HG03097 (cell line): Measurements from ENCODE around the gene BORCS8.
"Not testable (repeated sequence)": the region's sequence is repeated elsewhere in the genome, so short reads cannot be mapped to it uniquely, and the experiment has no call there.

Experiments used
- ATAC-seq: cut with Tn5 transposase; IDR thresholded peaks from one replicate; pipeline ENCODE4 v1.9.1; 2021; ENCODE audit not compliant: unreplicated experiment, low FRiP score

BORCS8 gene

GRCh38 chr19:19192078-19192882 lies at the start of gene BORCS8, which contains the start of gene RFXANK:
TSS of gene BORCS8 (minus strand) at chr19:19192152. CDS start at chr19:19192117, 35 bp downstream.
TSS of gene RFXANK (plus strand) at chr19:19192258. CDS start at chr19:19193947, 1,689 bp downstream.
- ATAC-seq = peak; percentile 83

GRCh38 chr19:19240476-19240875 lies 48.5 kb upstream of the BORCS8 start:
- ATAC-seq = no peak

DNA sequence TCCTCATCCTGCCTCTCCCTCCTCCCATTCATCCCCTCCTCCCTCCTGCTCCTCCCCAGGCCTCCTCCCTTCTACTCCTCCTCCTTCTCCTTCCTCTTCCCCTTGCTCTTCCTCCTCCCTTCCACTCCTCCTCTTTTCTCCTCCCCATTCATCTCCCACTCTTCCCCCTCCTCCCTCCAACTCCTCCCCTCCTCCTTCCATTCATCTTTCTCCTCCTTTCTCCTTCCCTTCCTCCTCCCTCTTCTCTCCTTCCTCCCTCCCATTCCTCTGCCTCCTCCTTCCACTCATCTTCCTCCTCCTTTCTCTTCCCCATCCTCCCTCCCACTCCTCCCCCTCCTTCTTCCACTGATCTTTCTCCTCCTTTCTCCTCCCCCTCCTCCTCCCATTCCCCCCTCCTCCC lies 47.7 kb upstream of the BORCS8 start:
- no peak for ATAC-seq

DNA sequence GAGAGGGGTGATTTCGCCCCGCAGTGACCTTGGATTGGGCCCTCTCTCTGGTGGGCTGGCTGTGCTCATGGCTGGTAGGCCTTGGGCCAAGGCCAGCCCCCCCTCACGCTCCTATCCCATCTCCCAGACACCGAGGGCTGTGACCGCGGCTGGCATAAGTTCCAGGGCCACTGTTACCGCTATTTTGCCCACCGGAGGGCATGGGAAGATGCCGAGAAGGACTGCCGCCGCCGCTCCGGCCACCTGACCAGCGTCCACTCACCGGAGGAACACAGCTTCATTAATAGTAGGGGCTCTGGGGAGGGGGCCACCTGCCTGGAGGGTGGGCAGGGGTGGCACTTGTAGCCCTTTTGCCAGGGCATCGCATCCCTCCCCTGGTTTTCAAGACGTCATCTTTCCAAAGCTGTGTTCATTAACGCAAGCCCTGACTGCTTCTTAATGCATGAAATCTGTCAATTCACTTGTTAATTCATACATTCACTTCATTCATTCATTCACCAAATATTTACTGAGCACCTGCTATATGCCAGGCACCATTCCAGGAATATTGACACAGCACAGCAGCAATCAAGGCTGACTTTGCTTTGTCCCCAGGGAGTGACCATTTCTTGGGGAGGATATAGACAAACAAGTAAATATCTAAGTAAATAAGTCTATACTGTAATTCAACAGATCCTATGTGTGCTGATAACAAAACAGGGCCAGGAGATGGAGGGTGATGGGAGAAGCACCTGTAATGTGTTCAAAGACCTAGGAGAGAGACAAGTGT lies 46.4 kb upstream of the BORCS8 start:
- no peak for ATAC-seq

- ATAC-seq = no peak
These were observed 44.2 kb upstream of the BORCS8 start for GRCh38 chr19:19236173-19236572.

DNA sequence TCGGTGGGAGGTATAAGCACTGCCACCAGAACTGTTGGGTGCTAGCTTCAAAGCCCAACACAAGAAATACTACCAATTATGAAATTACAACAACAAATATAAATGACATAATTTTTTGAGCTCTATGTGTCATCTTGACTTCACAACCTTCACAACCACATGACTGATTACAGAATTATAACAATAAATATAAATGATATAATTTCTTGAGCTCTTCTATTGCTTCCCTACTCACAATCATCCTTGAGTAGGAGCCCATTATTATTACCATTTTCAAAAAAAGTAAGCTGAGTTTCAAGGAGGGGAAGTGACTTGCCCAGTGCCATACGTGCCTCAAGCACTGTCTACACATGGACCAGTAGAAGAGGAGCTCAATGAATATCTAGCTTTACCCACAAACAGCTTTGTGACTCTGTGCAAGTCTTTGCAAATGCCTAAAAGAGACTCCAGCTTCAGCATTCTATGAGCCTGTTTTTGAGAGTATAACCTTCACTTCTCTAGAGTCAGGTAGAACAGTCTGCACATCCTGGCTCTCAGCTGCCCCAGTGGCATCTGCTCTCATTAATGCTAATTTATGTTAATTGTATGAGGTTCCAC lies 42.4 kb upstream of the BORCS8 start:
- ATAC-seq = no peak

DNA sequence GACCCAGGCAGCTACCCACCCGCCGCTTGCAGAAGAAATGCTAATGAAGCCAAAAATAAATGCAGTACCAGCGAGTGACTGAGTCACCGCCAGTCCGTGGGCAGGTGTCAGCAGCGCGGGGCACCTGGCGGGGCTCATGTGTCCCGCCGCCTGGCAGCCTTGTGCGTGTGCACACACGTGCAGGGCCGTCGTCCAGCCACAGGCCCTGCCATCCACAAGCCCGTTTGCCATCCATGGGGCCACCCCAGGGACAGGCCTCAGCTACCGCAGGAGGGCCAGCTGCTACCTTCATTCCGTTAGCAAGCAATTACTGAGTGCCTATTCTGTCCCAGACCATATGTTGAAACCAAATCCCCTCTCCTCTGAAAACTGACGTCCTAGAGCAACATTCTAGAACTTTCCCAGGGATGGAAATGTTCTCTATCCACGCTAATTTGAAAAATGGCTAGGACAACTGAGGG lies 40.3 kb upstream of the BORCS8 start:
- ATAC-seq = no peak

DNA sequence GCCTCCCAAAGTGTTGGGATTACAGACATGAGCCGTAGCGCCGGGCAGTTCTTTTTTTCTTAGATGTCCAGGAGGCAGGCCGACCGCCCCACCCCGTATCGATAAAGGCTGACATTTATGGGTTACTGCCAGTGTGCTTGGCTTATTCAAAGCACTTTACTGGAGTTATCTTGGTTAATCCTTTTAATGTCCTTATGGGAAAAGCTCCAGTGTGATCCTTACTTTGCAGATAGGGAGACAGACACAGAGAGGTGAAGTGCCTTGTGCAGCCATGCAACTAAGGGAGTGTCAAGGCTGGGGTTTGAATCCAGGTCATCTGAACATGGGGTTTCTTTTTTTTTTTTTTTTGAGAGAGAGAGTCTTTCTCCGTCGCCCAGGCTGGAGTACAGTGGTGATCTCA lies 39.0 kb upstream of the BORCS8 start:
- ATAC-seq = no peak

GRCh38 chr19:19229701-19230100 lies 37.7 kb upstream of the BORCS8 start:
- no peak for ATAC-seq

DNA sequence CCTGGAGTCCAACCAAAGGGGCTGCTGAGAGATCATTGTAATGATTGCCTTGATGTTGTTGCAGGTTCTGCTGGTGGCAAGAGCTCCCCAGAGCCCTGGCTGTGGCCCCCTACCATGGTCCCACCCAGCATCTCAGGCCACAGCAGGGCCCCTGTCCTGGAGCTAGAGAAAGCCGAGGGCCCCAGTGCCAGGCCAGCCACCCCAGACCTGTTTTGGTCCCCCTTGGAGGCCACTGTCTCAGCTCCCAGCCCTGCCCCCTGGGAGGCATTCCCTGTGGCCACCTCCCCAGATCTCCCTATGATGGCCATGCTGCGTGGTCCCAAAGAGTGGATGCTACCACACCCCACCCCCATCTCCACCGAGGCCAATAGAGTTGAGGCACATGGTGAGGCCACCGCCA lies 35.3 kb upstream of the BORCS8 start:
- ATAC-seq = no peak

- ATAC-seq = no peak
These were observed 34.7 kb upstream of the BORCS8 start for GRCh38 chr19:19226663-19227062.

DNA sequence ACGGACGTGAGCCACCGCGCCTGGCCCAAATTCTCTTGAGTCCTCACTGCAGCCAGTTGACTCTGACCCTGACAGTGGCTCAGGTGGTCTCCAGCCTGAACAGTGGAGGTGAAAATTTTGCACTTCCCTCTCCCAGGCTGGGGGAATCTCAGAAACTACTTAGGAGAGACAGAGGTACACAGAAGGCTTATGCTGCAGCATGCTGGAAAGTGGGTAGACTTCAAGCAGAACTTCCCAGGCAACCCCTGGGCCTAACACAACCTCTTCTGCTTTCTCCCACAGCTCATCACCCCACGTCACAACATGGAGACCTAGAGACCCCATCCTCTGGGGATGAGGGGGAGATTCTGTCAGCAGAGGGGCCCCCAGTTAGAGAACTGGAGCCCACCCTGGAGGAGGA lies 34.3 kb upstream of the BORCS8 start:
- ATAC-seq = no peak

- ATAC-seq = no peak
These were observed 33.0 kb upstream of the BORCS8 start for GRCh38 chr19:19224852-19225494.

DNA sequence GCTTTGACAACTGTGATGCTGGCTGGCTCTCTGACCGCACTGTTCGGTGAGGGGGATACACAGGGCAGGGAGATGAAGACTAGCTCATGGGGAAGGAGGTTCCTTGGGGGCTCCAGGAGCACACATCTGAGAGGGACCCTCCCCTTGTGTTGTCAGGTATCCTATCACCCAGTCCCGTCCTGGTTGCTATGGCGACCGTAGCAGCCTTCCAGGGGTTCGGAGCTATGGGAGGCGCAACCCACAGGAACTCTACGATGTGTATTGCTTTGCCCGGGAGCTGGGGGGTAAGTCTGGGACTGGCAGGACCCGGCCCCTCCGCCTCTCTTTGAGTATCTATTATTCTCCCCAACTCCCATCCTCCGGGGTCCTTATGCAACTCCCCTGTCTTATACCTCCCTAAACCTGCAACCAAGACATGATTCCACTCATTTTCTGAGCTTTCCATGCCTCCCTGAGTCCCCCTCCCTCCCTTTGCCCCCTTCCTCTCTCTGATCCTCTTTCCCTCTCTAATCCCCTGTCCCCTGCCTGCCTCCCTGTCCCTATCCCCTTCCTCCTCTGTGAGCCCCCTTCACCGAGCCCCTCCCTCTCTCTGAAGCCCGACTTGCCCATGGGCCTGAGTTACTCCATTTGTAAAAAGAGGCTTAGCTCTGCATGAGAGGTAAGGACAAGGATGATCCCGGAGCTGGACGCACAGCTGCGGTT lies 32.3 kb upstream of the BORCS8 start:
- ATAC-seq = no peak

DNA sequence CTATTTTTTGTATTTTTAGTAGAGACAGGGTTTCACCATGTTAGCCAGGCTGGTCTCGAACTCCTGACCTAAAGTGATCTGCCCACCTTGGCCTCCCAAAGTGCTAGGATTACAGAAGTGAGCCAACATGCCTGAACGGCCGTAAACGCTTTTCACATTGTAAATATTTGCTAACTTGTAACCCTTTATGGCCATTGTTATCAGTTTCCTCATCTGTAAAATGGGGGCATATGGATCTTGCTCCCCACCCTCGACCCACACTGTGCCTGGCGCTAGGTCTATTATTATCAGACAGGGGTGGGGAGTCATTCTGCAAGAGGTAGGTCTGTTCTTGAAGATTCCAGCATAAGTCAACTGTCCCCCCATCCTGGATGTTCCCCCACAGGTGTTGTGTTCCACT lies 31.7 kb upstream of the BORCS8 start:
- no peak for ATAC-seq

- no peak for ATAC-seq
These were observed 31.1 kb upstream of the BORCS8 start for GRCh38 chr19:19223060-19223459.

DNA sequence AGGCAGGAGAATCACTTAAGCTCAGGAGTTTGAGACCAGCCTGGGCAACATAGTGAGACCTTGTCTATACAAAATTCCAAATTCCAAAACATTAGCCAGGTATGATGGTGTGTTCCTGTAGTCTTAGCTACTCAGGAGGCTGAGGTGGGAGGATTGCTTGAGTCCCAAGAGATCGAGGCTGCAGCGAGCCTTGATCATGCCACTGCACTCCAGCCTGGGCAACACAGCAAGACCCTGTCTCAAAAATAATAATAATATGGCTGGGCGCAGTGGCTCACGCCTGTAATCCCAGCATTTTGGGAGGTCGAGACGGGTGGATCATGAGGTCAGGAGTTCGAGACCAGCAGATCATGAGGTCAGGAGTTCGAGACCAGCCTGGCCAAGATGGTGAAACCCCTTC lies 29.0 kb upstream of the BORCS8 start:
- ATAC-seq = not testable (repeated sequence)

- ATAC-seq = no peak
These were observed 27.0 kb upstream of the BORCS8 start for GRCh38 chr19:19218911-19219310.

- no peak for ATAC-seq
These were observed 25.1 kb upstream of the BORCS8 start for GRCh38 chr19:19217099-19217498.

- no peak for ATAC-seq
These were observed 23.8 kb upstream of the BORCS8 start for GRCh38 chr19:19215792-19216191.
